Spinal cord (tissue), 10 donors: ENCODE data around the gene KLRF2. TPM values are rescaled to one million over a fixed set of nuclear protein-coding genes. Genes with fewer than 3 reads are reported as not detected.

Experiments used
- DNase-seq, 6 donors: peaks; one replicate each; pipeline versions ENCODE4 v3.0.0 to v3.0.0-alpha.2; 2013 to 2015; ENCODE audit warnings: low spot score in 6 of 6, low read depth in 4 of 6
- H3K27ac ChIP-seq: one replicate; pipeline ENCODE4 v1.5.1; 2013; ENCODE audit warnings: low read depth, low read length, control low read depth
- H3K27me3 ChIP-seq: one replicate; pipeline ENCODE4 v1.6.1; 2013; ENCODE audit warnings: low read length; ENCODE audit not compliant: control insufficient read depth, insufficient read depth
- H3K36me3 ChIP-seq: one replicate; pipeline ENCODE4 v1.6.1; 2013; ENCODE audit warnings: low read length; ENCODE audit not compliant: control insufficient read depth, insufficient read depth
- H3K4me1 ChIP-seq: one replicate; pipeline ENCODE4 v1.6.1; 2013; ENCODE audit warnings: low read length; ENCODE audit not compliant: control insufficient read depth, insufficient read depth
- H3K4me3 ChIP-seq: one replicate; pipeline ENCODE4 v1.5.1; 2013; ENCODE audit warnings: low read depth, low read length, control low read depth
- H3K9me3 ChIP-seq: one replicate; pipeline ENCODE4 v1.6.1; 2013; ENCODE audit warnings: low read length; ENCODE audit not compliant: control insufficient read depth, insufficient read depth
- WGBS: methylation state at CpG from one replicate; pipeline ENCODE4 v1.1.5; 2013; ENCODE audit warnings: missing lambda C conversion rate; ENCODE audit not compliant: insufficient coverage; 5-methylcytosine and 5-hydroxymethylcytosine counted together
- polyA plus RNA-seq, 2 donors: library from polyadenylated mRNA; unstranded; fragments of 120-200 nt; gene quantifications; one replicate each; pipeline ENCODE4 v1.2.1, GENCODE V29; 2013; ENCODE audit not compliant: insufficient read length in 2 of 2
- total RNA-seq, 2 donors: library from RNA; depleted of rRNA in 1 of 2; stranded (reverse); fragments of 120-200 nt in 1 of 2; fragments of >200 nt in 1 of 2; gene quantifications; one replicate each; pipeline versions ENCODE4 v1.2.3 to v1.2.4, GENCODE V29; 2013 to 2014
- donor health status: healthy.

Gene KLRF2
- total and polyA plus RNA-seq, 4 donors: not detected

DNA sequence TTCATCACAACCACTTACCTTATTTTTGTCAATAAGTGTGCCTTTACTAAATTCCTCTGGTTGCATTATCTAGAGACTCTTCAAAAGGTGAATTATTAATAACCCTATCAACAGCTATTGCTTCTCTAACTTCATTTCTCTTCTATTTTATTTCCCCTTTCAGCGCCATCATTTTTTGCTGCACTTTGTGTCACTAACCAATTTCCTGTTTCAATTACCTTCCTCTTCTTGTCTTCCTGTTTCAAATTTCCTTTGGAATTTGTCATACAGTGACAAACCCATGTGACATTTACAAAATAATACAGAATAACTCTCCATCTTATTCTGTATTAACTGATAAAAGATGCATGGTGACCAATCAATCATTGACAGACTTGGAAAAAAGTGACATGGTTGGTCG, 63.1 kb downstream of the KLRF2 start:
- Histone ChIP-seq H3K36me3 (no peaks in the 10 kb centered on the region), H3K9me3 (no peaks in the 10 kb centered on the region), H3K4me1 (peaks cover 4% of the 10 kb centered on the region), H3K4me3 (no peak overlapping the region), H3K27me3 (peaks cover 2% of the 10 kb centered on the region), H3K27ac (no peak overlapping the region)
- peak in 1 of 6 donors; percentile 3 for DNase-seq
- 80% methylated on average over 1 of the region's 2 CpGs for WGBS

Other genes starting within 250 kb of the KLRF2 start
- 10 to 100 TPM; 11.0 to 11.1 TPM for gene CLEC2D, start 211.8 kb upstream of the KLRF2 start, total RNA-seq
- gene CLEC2D, start 211.8 kb upstream of the KLRF2 start, polyA plus RNA-seq: 10 to 100 TPM in 1 of 2 donors, 1 to 10 TPM in 1; 9.6 to 17.5 TPM
- under 1 TPM in 1 of 2 donors, not detected in 1; 0.28 TPM for gene CLECL1, start 148.4 kb upstream of the KLRF2 start, total RNA-seq
- gene CLECL1, start 148.4 kb upstream of the KLRF2 start, polyA plus RNA-seq: not detected
- gene CD69, start 120.6 kb upstream of the KLRF2 start, total RNA-seq: 1 to 10 TPM; 1.4 to 9.6 TPM
- gene CD69, start 120.6 kb upstream of the KLRF2 start, polyA plus RNA-seq: 1 to 10 TPM in 1 of 2 donors, under 1 TPM in 1; 0.63 to 1.8 TPM
- gene KLRF1, start 54.0 kb upstream of the KLRF2 start, total RNA-seq: under 1 TPM; 0.22 to 0.40 TPM
- gene KLRF1, start 54.0 kb upstream of the KLRF2 start, polyA plus RNA-seq: under 1 TPM; 0.21 to 0.24 TPM
- gene CLEC2B, start 12.1 kb upstream of the KLRF2 start, total RNA-seq: 10 to 100 TPM; 13.7 to 18.7 TPM
- 1 to 10 TPM in 1 of 2 donors, under 1 TPM in 1; 0.90 to 2.4 TPM for gene CLEC2B, start 12.1 kb upstream of the KLRF2 start, polyA plus RNA-seq
- gene CLEC2A, start 50.9 kb downstream of the KLRF2 start, total RNA-seq: under 1 TPM in 1 of 2 donors, not detected in 1; 0.17 TPM
- not detected for gene CLEC2A, start 50.9 kb downstream of the KLRF2 start, polyA plus RNA-seq
- gene CLEC12A, start 89.9 kb downstream of the KLRF2 start, total RNA-seq: 10 to 100 TPM in 1 of 2 donors, under 1 TPM in 1; 0.33 to 10.8 TPM
- 1 to 10 TPM in 1 of 2 donors, under 1 TPM in 1; 0.75 to 1.6 TPM for gene CLEC12A, start 89.9 kb downstream of the KLRF2 start, polyA plus RNA-seq
- gene CLEC1B, start 117.6 kb downstream of the KLRF2 start, total RNA-seq: under 1 TPM; 0.50 to 0.69 TPM
- under 1 TPM in 1 of 2 donors, not detected in 1; 0.30 TPM for gene CLEC1B, start 117.6 kb downstream of the KLRF2 start, polyA plus RNA-seq
- 1 to 10 TPM in 1 of 2 donors, not detected in 1; 1.2 TPM for gene CLEC12B, start 129.1 kb downstream of the KLRF2 start, total RNA-seq
- gene CLEC12B, start 129.1 kb downstream of the KLRF2 start, polyA plus RNA-seq: under 1 TPM in 1 of 2 donors, not detected in 1; 0.06 TPM
- gene CLEC9A, start 149.2 kb downstream of the KLRF2 start, total RNA-seq: under 1 TPM; 0.28 to 0.59 TPM
- gene CLEC9A, start 149.2 kb downstream of the KLRF2 start, polyA plus RNA-seq: under 1 TPM in 1 of 2 donors, not detected in 1; 0.30 TPM
- gene CLEC1A, start 217.5 kb downstream of the KLRF2 start, total RNA-seq: 10 to 100 TPM in 1 of 2 donors, 1 to 10 TPM in 1; 6.9 to 14.9 TPM
- 1 to 10 TPM; 2.5 to 6.3 TPM for gene CLEC1A, start 217.5 kb downstream of the KLRF2 start, polyA plus RNA-seq
- gene CLEC7A, start 248.7 kb downstream of the KLRF2 start, total RNA-seq: 1 to 10 TPM; 4.7 to 9.9 TPM
- 1 to 10 TPM; 2.5 to 4.4 TPM for gene CLEC7A, start 248.7 kb downstream of the KLRF2 start, polyA plus RNA-seq